GM21737 (cell line): ENCODE measurements around the gene ZNF574.

Experiments used
- ATAC-seq: cut with Tn5 transposase; IDR thresholded peaks from one replicate; pipeline ENCODE4 v1.9.1; 2021; ENCODE audit warnings: mild to moderate bottlenecking, moderate library complexity; ENCODE audit not compliant: unreplicated experiment

The ZNF574 gene

GRCh38 chr19:42078538-42079275 is 2.7 kb downstream of the ZNF574 start:
- ATAC-seq: no peak

- no peak for ATAC-seq
These were observed 3.3 kb downstream of the ZNF574 start for GRCh38 chr19:42079276-42079669.

GRCh38 chr19:42079886-42080763 is 4.2 kb downstream of the ZNF574 start:
- ATAC-seq: no peak

DNA sequence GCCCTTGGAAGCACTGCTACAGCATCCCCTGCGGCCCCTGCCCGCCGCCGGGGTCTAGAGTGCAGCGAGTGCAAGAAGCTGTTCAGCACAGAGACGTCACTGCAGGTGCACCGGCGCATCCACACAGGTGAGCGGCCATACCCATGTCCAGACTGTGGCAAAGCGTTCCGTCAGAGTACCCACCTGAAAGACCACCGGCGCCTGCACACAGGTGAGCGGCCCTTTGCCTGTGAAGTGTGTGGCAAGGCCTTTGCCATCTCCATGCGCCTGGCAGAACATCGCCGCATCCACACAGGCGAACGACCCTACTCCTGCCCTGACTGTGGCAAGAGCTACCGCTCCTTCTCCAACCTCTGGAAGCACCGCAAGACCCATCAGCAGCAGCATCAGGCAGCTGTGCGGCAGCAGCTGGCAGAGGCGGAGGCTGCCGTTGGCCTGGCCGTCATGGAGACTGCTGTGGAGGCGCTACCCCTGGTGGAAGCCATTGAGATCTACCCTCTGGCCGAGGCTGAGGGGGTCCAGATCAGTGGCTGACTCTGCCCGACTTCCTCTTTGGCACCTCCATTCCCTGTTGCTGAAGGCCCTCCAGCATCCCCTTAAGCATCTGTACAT is 4.9 kb downstream of the ZNF574 start:
- no peak for ATAC-seq

DNA sequence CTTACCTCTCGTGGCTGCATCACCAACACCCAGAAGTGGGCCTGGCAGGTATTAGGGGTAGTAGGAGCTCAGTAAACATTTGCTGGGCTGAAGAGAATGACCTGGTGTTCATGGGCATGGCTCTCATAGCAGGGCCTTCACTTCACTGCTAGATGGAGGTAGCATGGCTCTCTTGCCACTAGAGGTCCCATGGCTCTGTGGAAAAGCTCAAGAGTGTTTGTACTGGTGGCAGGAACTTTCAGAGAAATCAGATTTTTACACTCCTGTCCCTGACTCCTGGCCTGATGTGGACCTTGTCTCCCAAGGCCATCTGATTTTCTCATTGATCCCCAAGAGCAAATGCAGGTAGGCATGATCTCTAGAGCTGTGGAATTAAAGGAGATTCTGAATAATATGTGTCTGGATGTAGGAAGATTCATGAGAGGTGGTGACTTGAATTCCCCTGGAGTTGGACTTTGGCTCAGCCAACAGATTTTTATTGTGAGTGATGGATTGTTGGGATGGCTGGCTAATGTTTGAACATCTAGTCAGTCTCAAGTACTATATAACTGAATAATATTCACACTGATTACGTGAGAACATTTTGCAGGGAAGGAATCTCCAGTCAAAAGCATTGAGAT is 5.7 kb downstream of the ZNF574 start:
- ATAC-seq: no peak

GRCh38 chr19:42083537-42083936 is 7.6 kb downstream of the ZNF574 start:
- ATAC-seq: no peak

DNA sequence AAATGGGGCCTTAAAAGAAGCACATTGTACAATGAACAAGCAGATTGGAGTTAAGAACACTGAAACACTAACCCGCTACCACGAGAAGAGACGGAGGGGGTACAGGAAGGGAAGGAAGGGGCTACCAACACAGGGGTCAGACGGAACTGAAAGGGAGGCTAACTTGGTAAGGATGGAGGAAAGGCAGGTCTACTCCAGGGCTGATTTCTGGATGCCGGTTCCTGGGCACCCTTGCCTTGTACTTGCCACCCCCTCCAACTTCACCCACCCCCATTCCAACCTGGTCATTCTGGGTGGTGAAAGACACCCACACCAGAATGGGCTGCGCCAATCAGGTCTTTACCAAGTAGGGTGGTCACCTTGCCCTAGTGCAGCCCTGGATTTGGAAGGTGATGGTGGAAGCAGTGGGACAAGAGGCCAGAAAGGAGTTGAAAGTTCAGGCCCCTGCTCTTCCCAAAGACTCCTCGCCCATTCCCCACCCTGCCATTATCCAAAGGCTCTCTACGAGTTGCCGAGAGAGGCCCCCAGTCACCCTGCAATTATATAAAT is 10.3 kb downstream of the ZNF574 start:
- ATAC-seq: no peak

DNA sequence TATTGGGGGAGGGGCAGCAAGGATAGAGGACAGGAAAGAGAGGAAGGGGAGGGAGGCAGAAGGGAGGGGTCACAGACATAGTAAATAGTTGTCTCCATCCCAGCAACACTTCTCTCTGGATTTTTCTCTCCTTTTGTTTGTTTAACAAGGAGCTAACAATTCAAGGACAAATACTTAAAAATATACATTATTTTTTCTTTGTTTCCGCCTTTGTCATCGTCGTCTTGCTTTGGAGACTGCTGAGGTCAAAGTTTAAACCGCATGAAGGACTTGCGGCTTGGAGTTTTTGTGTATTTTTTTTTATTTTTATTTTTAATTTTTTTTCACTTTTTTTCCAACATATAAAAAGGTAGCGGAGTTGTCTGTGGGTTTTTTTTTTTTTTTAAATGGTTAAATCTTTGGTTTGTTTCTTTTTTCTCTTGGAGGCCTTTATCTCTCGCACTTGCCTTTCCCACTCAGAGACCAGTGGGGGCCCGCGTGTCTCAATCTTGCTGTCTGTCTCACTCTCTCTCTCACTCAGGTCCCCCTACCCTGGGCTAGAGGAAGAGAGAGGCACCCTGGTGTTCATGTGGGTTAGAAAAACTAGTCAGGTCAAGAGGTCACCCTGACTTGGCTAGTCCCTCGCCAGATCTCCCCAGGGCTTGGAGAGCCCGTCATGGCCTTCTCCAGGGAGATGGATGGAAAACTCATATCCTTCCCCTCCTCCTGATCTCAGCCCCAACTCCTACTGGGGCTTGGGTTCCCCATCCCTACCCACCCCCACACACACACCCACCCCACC is 11.0 kb downstream of the ZNF574 start:
- no peak for ATAC-seq

GRCh38 chr19:42088471-42089190 is 12.7 kb downstream of the ZNF574 start:
- no peak for ATAC-seq

- no peak for ATAC-seq
These were observed 13.3 kb downstream of the ZNF574 start for GRCh38 chr19:42089191-42089750.

- ATAC-seq: no peak
These were observed 13.8 kb downstream of the ZNF574 start for GRCh38 chr19:42089772-42090171.

GRCh38 chr19:42090672-42091071 is 14.7 kb downstream of the ZNF574 start:
- ATAC-seq: no peak

DNA sequence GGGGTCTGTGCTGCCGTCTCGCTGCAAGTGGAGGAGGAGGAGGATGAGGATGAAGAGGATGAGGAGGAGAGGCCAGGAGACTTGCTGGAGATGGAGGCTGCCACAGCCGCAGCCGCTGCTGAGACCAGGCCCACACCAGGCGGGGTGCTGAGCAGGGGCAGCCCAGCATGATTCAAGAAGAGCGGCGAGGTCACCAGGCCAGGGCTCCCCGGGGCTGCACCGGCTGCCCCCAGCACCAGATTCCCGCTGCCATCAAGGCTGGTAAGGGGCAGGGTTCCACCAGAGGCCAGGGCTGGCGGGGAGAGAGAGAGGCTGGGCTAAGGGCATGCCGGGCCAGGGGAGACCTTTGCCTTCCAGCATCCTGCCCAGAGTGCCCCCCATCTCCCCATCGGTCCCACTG is 15.3 kb downstream of the ZNF574 start:
- no peak for ATAC-seq

DNA sequence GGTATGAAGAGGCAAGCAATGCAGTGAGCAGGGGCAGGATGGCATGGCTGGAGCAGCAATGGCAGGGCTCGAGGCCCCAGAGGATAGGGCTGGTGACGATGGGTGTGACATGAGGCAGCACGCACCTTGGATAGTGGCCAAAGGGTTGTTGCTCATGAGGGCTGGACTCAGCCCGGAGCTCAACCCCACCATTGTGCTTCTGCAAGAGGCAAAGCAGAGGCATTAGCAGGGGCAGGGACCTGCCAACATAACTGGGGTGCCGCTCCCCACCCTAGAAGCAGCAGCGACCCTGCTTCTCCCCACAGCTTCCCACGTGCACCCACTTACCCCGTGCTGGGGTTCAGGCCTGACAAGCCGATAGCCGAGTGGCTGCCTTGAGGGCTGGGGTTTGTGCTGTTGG is 15.8 kb downstream of the ZNF574 start:
- ATAC-seq: no peak

- no peak for ATAC-seq
These were observed 16.4 kb downstream of the ZNF574 start for GRCh38 chr19:42092350-42092749.

DNA sequence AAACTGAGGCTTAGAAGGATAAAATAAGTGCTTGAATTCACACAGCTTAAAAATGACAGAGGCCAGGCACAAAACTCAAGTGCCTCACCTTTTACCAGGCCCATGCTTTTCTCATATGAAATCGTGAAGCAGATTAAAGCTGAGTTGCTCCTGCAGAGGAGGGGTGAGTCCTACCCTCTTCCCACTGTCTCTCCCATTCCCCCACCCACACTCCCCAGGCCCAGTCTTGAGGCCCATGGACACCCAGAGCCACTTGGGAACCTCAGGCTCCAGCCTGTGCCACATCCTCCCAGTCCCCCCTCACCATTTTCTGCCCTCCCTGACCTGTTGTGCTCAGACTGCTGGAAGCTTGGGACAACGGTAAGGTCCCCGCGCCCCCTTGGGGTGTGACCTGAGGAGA is 17.5 kb downstream of the ZNF574 start:
- no peak for ATAC-seq

DNA sequence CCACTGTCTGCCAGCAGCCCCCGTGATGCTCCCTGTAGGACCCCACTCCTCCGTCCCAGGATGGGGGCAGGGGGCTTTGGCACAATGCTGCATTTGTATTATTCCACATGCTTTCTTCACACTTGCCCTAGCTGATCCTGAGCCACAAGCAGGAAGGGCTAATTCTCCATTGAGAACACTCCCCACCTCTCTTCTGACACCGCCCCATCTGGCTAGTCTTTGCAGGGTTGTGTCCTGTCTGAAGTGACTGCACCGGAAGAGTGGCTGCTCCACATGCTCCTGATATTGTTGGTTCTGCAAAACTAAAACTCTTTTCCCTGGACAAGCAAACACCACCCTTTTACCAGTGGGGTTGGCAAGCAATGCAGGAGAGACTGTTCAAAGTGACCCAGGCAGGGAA is 18.0 kb downstream of the ZNF574 start:
- ATAC-seq: no peak

GRCh38 chr19:42095142-42095813 is 19.3 kb downstream of the ZNF574 start:
- no peak for ATAC-seq

- ATAC-seq: no peak
These were observed 19.9 kb downstream of the ZNF574 start for GRCh38 chr19:42095814-42096230.
